ENCODE data around the gene GEMIN7. TPM values are rescaled to one million over a fixed set of nuclear protein-coding genes. Genes with fewer than 3 reads are reported as not detected.
A peak's percentile ranks its signal among the peaks of the same experiment; 100 is the strongest.

Gene GEMIN7
- total and polyA plus RNA-seq, 2 of the 13 experiments (the other 11 are each of a cell fraction or from before 2014, with no cell fraction given) = 24.1 to 30.6 TPM

GRCh38 chr19:45079063-45079910, at the start of gene GEMIN7 (continued):
- peak; percentile 43; the same call in 1 of the 2 replicates for TF ChIP-seq BHLHE40 (IDR thresholded peaks at IDR 0.05; ENCODE audit: low read length)
- TF ChIP-seq ARNTL (CRISPR knock-in tag; IDR thresholded peaks at IDR 0.05) = peak; percentile 92
- peak; percentile 90 for TF ChIP-seq SAFB2 (CRISPR knock-in tag; IDR thresholded peaks at IDR 0.05; ENCODE audit: borderline replicate concordance, low read depth)
- TF ChIP-seq, protein P1, sequence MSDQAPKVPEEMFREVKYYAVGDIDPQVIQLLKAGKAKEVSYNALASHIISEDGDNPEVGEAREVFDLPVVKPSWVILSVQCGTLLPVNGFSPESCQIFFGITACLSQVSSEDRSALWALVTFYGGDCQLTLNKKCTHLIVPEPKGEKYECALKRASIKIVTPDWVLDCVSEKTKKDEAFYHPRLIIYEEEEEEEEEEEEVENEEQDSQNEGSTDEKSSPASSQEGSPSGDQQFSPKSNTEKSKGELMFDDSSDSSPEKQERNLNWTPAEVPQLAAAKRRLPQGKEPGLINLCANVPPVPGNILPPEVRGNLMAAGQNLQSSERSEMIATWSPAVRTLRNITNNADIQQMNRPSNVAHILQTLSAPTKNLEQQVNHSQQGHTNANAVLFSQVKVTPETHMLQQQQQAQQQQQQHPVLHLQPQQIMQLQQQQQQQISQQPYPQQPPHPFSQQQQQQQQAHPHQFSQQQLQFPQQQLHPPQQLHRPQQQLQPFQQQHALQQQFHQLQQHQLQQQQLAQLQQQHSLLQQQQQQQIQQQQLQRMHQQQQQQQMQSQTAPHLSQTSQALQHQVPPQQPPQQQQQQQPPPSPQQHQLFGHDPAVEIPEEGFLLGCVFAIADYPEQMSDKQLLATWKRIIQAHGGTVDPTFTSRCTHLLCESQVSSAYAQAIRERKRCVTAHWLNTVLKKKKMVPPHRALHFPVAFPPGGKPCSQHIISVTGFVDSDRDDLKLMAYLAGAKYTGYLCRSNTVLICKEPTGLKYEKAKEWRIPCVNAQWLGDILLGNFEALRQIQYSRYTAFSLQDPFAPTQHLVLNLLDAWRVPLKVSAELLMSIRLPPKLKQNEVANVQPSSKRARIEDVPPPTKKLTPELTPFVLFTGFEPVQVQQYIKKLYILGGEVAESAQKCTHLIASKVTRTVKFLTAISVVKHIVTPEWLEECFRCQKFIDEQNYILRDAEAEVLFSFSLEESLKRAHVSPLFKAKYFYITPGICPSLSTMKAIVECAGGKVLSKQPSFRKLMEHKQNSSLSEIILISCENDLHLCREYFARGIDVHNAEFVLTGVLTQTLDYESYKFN (CRISPR knock-in tag; conservative IDR thresholded peaks at IDR 0.05) = peak; percentile 66
- no peak for TF ChIP-seq U2AF1 (optimal IDR thresholded peaks at IDR 0.05; ENCODE audit: low read depth, low read length)
- TF ChIP-seq YY1 (IDR thresholded peaks at IDR 0.05; ENCODE audit: insufficient read depth, insufficient replicate concordance, low read depth, low read length) = peak; percentile 85
- 0 out of 2 replicates have a peak, but pooled peaks have one; percentile 54 for TF ChIP-seq RELA (CRISPR knock-in tag; IDR thresholded peaks at IDR 0.05)
- no peak for TF ChIP-seq ZNF839 (CRISPR knock-in tag; IDR thresholded peaks at IDR 0.05; ENCODE audit: borderline replicate concordance)
- TF ChIP-seq HDAC2 (CRISPR knock-in tag; IDR thresholded peaks at IDR 0.05) = peak; percentile 71
- no peak; the same call in 1 of the 2 replicates for TF ChIP-seq ZNF354B (CRISPR knock-in tag; IDR thresholded peaks at IDR 0.05)
- peak; percentile 95 for TF ChIP-seq ZFP91 (CRISPR knock-in tag; IDR thresholded peaks at IDR 0.05; ENCODE audit: borderline replicate concordance)
- peak; percentile 59 for TF ChIP-seq AGO2 (optimal IDR thresholded peaks at IDR 0.05; ENCODE audit: low read depth, low read length)
- TF ChIP-seq MAFF (IDR thresholded peaks at IDR 0.05; ENCODE audit: low read depth, low read length) = no peak
- TF ChIP-seq SRSF1 (optimal IDR thresholded peaks at IDR 0.05; ENCODE audit: low read depth, low read length) = peak; percentile 94
- peak; percentile 70; the same call in 1 of the 2 replicates for TF ChIP-seq ZNF775 (CRISPR knock-in tag; IDR thresholded peaks at IDR 0.05; ENCODE audit: borderline replicate concordance)
- no peak for TF ChIP-seq SOX13 (IDR thresholded peaks at IDR 0.05)
- TF ChIP-seq SOX13 (CRISPR knock-in tag; conservative IDR thresholded peaks at IDR 0.05 in 1 of 2, IDR thresholded peaks at IDR 0.05 in 1 of 2) = peak in 1 of 2 experiments; percentile 53; a peak in 2 of 4 replicates
- peak; percentile 90 for TF ChIP-seq KAT8 (CRISPR knock-in tag; IDR thresholded peaks at IDR 0.05)
- peak; percentile 99 for TF ChIP-seq HDAC1 (CRISPR knock-in tag; IDR thresholded peaks at IDR 0.05)
- peak; percentile 79; the same call in 1 of the 2 replicates for TF ChIP-seq IRF2 (CRISPR knock-in tag; IDR thresholded peaks at IDR 0.05)
- no peak for TF ChIP-seq CC2D1A (CRISPR knock-in tag; IDR thresholded peaks at IDR 0.05)
- TF ChIP-seq ZFP1 (CRISPR knock-in tag; IDR thresholded peaks at IDR 0.05) = no peak; the same call in 1 of the 2 replicates
- TF ChIP-seq SRY (CRISPR knock-in tag; IDR thresholded peaks at IDR 0.05) = peak; percentile 74
- 0 out of 2 replicates have a peak, but pooled peaks have one; percentile 59 for TF ChIP-seq ZNF234 (CRISPR knock-in tag; conservative IDR thresholded peaks at IDR 0.05)
- TF ChIP-seq PAWR (CRISPR knock-in tag; IDR thresholded peaks at IDR 0.05; ENCODE audit: borderline replicate concordance) = no peak
